ENCODE data around the gene ADGRG1.

ADGRG1 gene

DNA sequence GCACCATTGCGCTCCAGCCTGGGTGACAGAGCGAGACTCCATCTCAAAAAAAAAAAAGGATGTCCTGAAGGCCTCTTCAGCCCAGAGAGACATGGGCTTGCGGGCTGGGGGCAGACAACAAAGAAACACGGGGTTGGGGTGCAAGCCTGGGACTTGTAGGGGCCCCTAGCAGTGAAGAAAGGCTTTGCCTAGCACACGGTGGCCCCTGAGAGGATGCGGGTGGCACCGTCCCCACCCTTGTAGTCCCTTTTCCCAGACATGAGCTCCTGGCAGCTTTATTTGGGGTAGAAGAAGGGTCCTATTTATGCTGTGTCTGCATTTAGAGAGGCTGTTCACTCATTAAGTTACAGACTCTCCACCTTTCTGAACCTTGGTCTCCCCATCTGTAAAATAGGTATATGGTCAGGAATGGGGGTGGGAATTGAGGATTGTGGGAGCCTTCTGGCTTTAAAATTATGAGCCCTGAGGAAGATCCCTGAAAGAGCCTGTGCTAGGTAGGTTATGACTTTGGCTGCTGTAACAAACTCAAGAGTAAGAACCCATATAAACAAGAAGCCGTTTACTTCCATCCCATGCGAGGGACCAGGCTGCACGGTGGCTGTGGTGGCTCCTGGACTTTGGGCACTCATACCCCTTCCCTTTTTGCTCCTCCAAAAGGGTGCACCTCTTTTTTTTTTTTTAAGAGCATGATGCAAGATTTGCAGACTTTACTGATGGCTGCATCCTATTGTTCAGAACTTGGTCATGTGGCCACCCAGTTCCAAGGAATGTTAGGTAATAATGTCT is 20.6 kb upstream of the ADGRG1 start:
- Histone ChIP-seq H3K36me3 (ENCODE audit: control insufficient read depth, insufficient read depth, low read length, severe bottlenecking) (no peaks in the 10 kb centered on the region), H3K9ac (ENCODE audit: low read length) (no peak overlapping the region), H3K4me3 (ENCODE audit: low read length) (no peak overlapping the region), H3K9me3 (ENCODE audit: control insufficient read depth, low read length) (no peaks in the 10 kb centered on the region), H3K27me3 (replicated peaks; ENCODE audit: control insufficient read depth, insufficient read depth, low read length) (peaks cover 22% of the 10 kb centered on the region), H3K4me1 (ENCODE audit: control insufficient read depth, insufficient read depth, low read length) (no peaks in the 10 kb centered on the region)
- DNase-seq (ENCODE audit: low read depth) = no peak

DNA sequence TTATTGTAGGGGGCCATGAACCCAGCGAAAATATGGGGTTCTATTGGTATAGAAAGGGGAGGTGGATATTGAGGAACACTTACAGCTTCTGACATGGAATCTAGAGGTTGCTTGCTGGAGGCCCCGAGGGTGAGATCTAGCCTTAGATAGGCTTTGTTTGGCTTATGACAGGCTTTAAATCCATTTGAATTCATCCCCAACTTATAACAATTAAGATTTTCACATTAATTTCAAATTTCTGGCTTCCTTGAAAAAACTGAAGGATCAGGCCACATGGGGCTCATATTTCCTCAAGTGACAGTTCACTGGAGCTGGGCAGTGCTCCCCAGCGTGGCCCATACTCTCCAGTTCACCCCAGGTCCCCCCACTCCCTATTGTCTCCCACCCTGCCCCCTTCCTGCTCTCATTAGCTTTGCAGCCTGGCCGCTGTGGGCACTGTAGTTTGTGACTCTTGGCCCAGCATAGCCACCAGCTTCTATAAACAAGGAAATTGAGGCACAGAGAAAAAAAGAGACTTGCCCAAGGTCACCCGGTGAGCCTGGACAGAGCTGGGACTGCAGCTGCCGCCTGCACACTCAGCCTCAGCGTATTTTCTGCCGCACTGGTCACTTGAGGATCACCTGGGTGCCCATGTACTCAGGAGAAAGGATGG is 19.8 kb upstream of the ADGRG1 start:
- H3K9me3 ChIP-seq (ENCODE audit: control insufficient read depth, low read length) = no peaks in the 10 kb centered on the region
- H3K4me3 ChIP-seq (ENCODE audit: low read length) = no peak overlapping the region
- no peaks in the 10 kb centered on the region for H3K4me1 ChIP-seq (ENCODE audit: control insufficient read depth, insufficient read depth, low read length)
- no peak overlapping the region for H3K9ac ChIP-seq (ENCODE audit: low read length)
- no peaks in the 10 kb centered on the region for H3K36me3 ChIP-seq (ENCODE audit: control insufficient read depth, insufficient read depth, low read length, severe bottlenecking)
- no peak for DNase-seq (ENCODE audit: low read depth)
- H3K27me3 ChIP-seq (replicated peaks; ENCODE audit: control insufficient read depth, insufficient read depth, low read length) = peaks cover 15% of the 10 kb centered on the region

DNA sequence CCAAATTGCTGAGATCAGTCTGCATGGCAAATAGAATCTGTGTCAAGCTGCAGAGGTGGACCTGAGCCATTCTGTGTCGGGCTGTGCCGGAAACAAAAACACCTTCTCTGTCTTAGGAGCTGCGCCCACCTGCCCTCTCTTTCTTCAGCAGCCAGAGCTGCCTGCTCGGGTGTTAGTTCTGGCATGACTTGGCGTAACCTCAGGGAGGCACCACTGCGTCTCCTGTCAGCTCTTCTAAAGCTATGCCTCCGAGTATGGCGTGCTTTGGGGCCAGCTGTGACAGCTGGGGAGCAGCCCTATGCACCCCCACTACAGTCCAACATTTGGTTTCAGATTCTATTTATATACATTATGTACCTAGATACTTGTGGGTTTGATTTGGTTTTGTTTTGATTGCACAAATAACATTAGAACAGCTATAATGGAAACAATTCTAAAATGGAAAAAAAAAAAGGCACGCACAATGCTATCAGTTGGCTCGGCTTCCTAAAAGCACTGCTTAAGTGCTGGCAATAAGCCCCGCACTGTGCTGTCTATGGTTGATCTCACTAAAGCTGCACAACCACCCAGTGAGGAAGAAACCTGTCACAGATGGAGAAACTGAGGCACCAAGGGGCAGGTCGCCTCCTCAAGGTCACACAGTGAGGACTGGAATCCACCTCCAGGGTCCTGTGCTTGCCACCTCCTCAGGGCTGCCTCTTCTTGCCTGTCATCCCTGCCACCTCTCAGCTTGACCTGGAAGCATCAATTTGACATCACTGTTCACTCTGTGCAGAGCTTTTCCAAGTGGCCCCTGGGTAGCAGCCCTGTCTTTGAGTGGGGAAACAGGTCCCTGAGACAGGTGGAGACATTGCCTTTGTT is 18.7 kb upstream of the ADGRG1 start:
- Histone ChIP-seq H3K36me3 (ENCODE audit: control insufficient read depth, insufficient read depth, low read length, severe bottlenecking) (no peaks in the 10 kb centered on the region), H3K4me1 (ENCODE audit: control insufficient read depth, insufficient read depth, low read length) (no peaks in the 10 kb centered on the region), H3K9me3 (ENCODE audit: control insufficient read depth, low read length) (no peaks in the 10 kb centered on the region), H3K27me3 (replicated peaks; ENCODE audit: control insufficient read depth, insufficient read depth, low read length) (peaks cover 14% of the 10 kb centered on the region), H3K4me3 (ENCODE audit: low read length) (no peak overlapping the region), H3K9ac (ENCODE audit: low read length) (no peak overlapping the region)
- DNase-seq (ENCODE audit: low read depth) = no peak

DNA sequence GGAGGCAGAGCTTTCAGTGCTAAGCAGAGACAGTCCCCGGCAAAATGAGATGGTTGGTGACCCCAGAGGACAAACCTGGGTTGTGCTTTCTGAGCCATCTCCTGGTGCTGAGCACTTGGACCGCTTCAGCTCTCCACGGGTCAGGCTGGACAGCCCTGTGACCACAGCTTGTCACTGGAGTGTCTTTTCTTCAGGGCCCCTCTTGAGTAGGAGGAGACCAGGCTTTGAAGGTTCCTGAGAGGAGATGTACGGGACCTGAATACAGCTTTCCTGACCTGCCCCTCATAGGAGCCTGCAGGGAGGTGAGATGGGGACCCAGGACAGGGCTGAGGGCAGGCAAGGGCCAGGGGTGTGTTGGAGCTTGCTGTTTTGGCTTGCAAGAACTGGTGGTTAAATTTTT is 17.8 kb upstream of the ADGRG1 start:
- Histone ChIP-seq H3K36me3 (ENCODE audit: control insufficient read depth, insufficient read depth, low read length, severe bottlenecking) (no peaks in the 10 kb centered on the region), H3K9me3 (ENCODE audit: control insufficient read depth, low read length) (no peaks in the 10 kb centered on the region), H3K9ac (ENCODE audit: low read length) (no peak overlapping the region), H3K27me3 (replicated peaks; ENCODE audit: control insufficient read depth, insufficient read depth, low read length) (peaks cover 14% of the 10 kb centered on the region), H3K4me1 (ENCODE audit: control insufficient read depth, insufficient read depth, low read length) (no peaks in the 10 kb centered on the region), H3K4me3 (ENCODE audit: low read length) (no peak overlapping the region)
- no peak for DNase-seq (ENCODE audit: low read depth)

- Histone ChIP-seq H3K4me1 (ENCODE audit: control insufficient read depth, insufficient read depth, low read length) (no peaks in the 10 kb centered on the region), H3K9ac (ENCODE audit: low read length) (no peak overlapping the region), H3K4me3 (ENCODE audit: low read length) (no peak overlapping the region), H3K27me3 (replicated peaks; ENCODE audit: control insufficient read depth, insufficient read depth, low read length) (peaks cover 14% of the 10 kb centered on the region), H3K9me3 (ENCODE audit: control insufficient read depth, low read length) (no peaks in the 10 kb centered on the region), H3K36me3 (ENCODE audit: control insufficient read depth, insufficient read depth, low read length, severe bottlenecking) (no peaks in the 10 kb centered on the region)
- DNase-seq (ENCODE audit: low read depth) = peak; percentile 35
Measured at GRCh38 chr16:57611181-57611580, 17.2 kb upstream of the ADGRG1 start.

- Histone ChIP-seq H3K9me3 (ENCODE audit: control insufficient read depth, low read length) (no peaks in the 10 kb centered on the region), H3K36me3 (ENCODE audit: control insufficient read depth, insufficient read depth, low read length, severe bottlenecking) (no peaks in the 10 kb centered on the region), H3K27me3 (replicated peaks; ENCODE audit: control insufficient read depth, insufficient read depth, low read length) (peaks cover 14% of the 10 kb centered on the region), H3K4me3 (ENCODE audit: low read length) (no peak overlapping the region), H3K9ac (ENCODE audit: low read length) (no peak overlapping the region), H3K4me1 (ENCODE audit: control insufficient read depth, insufficient read depth, low read length) (no peaks in the 10 kb centered on the region)
- no peak for DNase-seq (ENCODE audit: low read depth)
Measured at GRCh38 chr16:57611706-57612105, 16.7 kb upstream of the ADGRG1 start.

GRCh38 chr16:57612494-57612893 is 15.9 kb upstream of the ADGRG1 start:
- H3K4me1 ChIP-seq (ENCODE audit: control insufficient read depth, insufficient read depth, low read length) = no peaks in the 10 kb centered on the region
- H3K9ac ChIP-seq (ENCODE audit: low read length) = no peak overlapping the region
- H3K36me3 ChIP-seq (ENCODE audit: control insufficient read depth, insufficient read depth, low read length, severe bottlenecking) = no peaks in the 10 kb centered on the region
- H3K4me3 ChIP-seq (ENCODE audit: low read length) = no peak overlapping the region
- H3K9me3 ChIP-seq (ENCODE audit: control insufficient read depth, low read length) = no peaks in the 10 kb centered on the region
- H3K27me3 ChIP-seq (replicated peaks; ENCODE audit: control insufficient read depth, insufficient read depth, low read length) = peaks cover 14% of the 10 kb centered on the region
- no peak for DNase-seq (ENCODE audit: low read depth)

GRCh38 chr16:57613514-57613913 is 14.9 kb upstream of the ADGRG1 start:
- Histone ChIP-seq H3K36me3 (ENCODE audit: control insufficient read depth, insufficient read depth, low read length, severe bottlenecking) (no peaks in the 10 kb centered on the region), H3K4me3 (ENCODE audit: low read length) (no peak overlapping the region), H3K27me3 (replicated peaks; ENCODE audit: control insufficient read depth, insufficient read depth, low read length) (peaks cover 7% of the 10 kb centered on the region), H3K9me3 (ENCODE audit: control insufficient read depth, low read length) (no peaks in the 10 kb centered on the region), H3K4me1 (ENCODE audit: control insufficient read depth, insufficient read depth, low read length) (no peaks in the 10 kb centered on the region), H3K9ac (ENCODE audit: low read length) (no peak overlapping the region)
- no peak for DNase-seq (ENCODE audit: low read depth)

DNA sequence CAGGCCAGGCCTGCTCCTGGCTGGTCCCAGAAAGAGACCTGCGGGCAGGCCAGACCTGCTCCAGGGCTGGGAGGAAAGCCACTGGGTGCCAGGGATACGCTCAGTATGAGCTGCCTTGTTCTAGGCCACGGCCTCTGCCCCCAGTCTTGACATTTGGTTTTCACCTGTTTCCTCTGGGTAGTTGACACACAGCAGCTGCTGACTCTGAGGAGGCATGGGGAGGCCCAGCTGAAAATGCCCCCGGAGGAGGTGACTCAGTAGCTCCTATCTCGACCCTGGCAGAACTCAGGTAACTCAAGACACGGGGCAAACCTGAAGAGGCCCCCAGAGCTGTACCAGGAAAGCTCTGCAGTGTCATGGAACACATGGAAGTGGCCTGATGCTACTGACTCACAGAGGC is 13.9 kb upstream of the ADGRG1 start:
- Histone ChIP-seq H3K36me3 (ENCODE audit: control insufficient read depth, insufficient read depth, low read length, severe bottlenecking) (no peaks in the 10 kb centered on the region), H3K4me1 (ENCODE audit: control insufficient read depth, insufficient read depth, low read length) (no peaks in the 10 kb centered on the region), H3K27me3 (replicated peaks; ENCODE audit: control insufficient read depth, insufficient read depth, low read length) (peaks cover 7% of the 10 kb centered on the region), H3K4me3 (ENCODE audit: low read length) (no peak overlapping the region), H3K9ac (ENCODE audit: low read length) (no peak overlapping the region), H3K9me3 (ENCODE audit: control insufficient read depth, low read length) (no peaks in the 10 kb centered on the region)
- no peak for DNase-seq (ENCODE audit: low read depth)

DNA sequence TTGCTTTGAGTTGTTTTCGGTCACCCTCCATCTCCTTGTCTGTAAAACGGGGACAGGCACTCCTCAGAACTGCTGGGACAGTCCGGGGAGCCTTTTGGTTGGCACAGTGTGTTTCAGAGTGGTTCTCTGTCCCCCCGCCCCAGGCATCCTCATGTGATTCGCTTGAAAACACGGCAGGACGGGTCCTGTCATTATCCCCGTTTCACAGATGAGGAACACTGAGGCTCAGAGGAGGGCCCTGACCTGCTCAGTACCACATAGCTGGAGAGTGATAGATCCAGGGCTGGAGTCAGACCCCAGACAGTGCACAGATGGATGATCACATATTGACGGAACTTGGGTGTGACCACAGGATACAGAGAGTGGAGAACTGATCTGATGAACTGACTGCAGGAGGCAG is 13.5 kb upstream of the ADGRG1 start:
- no peak overlapping the region for H3K4me3 ChIP-seq (ENCODE audit: low read length)
- peaks cover 4% of the 10 kb centered on the region for H3K27me3 ChIP-seq (replicated peaks; ENCODE audit: control insufficient read depth, insufficient read depth, low read length)
- H3K9me3 ChIP-seq (ENCODE audit: control insufficient read depth, low read length) = no peaks in the 10 kb centered on the region
- H3K36me3 ChIP-seq (ENCODE audit: control insufficient read depth, insufficient read depth, low read length, severe bottlenecking) = no peaks in the 10 kb centered on the region
- no peak overlapping the region for H3K9ac ChIP-seq (ENCODE audit: low read length)
- no peak for DNase-seq (ENCODE audit: low read depth)
- no peaks in the 10 kb centered on the region for H3K4me1 ChIP-seq (ENCODE audit: control insufficient read depth, insufficient read depth, low read length)

GRCh38 chr16:57615813-57616212 is 12.6 kb upstream of the ADGRG1 start:
- Histone ChIP-seq H3K4me1 (ENCODE audit: control insufficient read depth, insufficient read depth, low read length) (no peaks in the 10 kb centered on the region), H3K9me3 (ENCODE audit: control insufficient read depth, low read length) (no peaks in the 10 kb centered on the region), H3K27me3 (replicated peaks; ENCODE audit: control insufficient read depth, insufficient read depth, low read length) (no peaks in the 10 kb centered on the region), H3K36me3 (ENCODE audit: control insufficient read depth, insufficient read depth, low read length, severe bottlenecking) (no peaks in the 10 kb centered on the region), H3K4me3 (ENCODE audit: low read length) (no peak overlapping the region), H3K9ac (ENCODE audit: low read length) (no peak overlapping the region)
- no peak for DNase-seq (ENCODE audit: low read depth)
